ENCODE data around the gene PPP1R10. TPM values are rescaled to one million over a fixed set of nuclear protein-coding genes. Genes with fewer than 3 reads are reported as not detected.

Gene PPP1R10
- total RNA-seq, 2 experiments from 2014 or later: 47.1 to 49.1 TPM

DNA sequence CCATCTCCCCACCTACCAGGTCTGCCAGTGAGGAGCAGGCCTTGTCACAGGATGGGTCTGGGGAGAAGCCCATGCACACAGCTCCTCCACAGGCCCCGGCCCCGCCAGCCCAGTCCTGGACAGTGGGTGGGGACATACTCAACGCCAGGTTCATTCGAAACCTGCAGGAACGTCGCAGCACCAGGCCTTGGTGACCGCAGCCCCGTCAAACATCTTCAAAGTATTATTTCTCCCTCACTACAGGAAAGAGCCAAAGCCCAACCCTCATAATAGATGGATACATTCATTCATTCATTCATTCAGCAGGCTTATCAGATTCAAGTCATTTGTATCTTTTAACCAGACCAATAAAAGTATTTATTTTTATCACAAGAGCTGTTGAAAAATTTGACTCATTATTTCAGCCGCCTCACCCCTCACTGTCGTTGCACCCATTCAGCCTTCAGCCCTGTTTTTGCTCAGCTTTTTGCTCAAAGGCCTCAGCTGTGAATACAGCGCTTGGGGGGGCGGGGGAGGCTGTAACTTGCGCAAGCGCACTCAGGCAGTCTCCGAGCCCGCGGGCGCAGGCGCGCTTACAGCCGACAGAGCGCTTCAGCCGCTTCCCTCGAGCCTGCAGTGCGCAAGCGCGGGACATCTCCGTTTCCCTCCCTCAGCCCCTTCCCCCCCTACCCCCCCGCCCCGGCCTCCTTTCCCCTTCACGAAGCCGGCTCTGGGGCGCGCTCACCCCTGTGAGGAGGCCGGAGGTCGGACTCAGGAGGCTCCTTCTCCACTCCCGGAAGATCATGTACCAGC is 29.6 kb upstream of the PPP1R10 start, which contains the start of gene C6orf136:
TSS of gene C6orf136 (plus strand) at position 684 of the 792 bp plus-strand sequence. CDS start at position 783, 99 bp downstream.
- Mint-ChIP-seq H3K4me3 (peak within 1 kb of the TSS; percentile 85), H3K27me3 (ENCODE audit: low read depth) (no peaks in the 10 kb centered on the region), H3K36me3 (ENCODE audit: low read depth) (peaks cover 7% of the 10 kb centered on the region), H3K9me3 (no peaks in the 10 kb centered on the region), H3K4me1 (ENCODE audit: low read depth) (peaks cover 22% of the 10 kb centered on the region), H3K27ac (peak within 1 kb of the TSS; percentile 86)
- intact Hi-C loops (cut with micrococcal nuclease): loop anchor here (1.0 to 2.0 kb wide), 6 partner anchors 20 to 75 kb away; partner anchors contain the start of genes ATAT1, DHX16, MDC1 and MRPS18B
- CTCF ChIA-PET: interaction anchor here (0.6 to 1.5 kb wide), 4 partner anchors 13 to 368 kb away, joined by 3 read pairs; no protein-coding TSS in a partner anchor
- peak; percentile 94 for DNase-seq

GRCh38 chr6:30645989-30646388 is 28.9 kb upstream of the PPP1R10 start:
- Mint-ChIP-seq H3K4me1 (ENCODE audit: low read depth) (peaks cover 28% of the 10 kb centered on the region), H3K27me3 (ENCODE audit: low read depth) (no peaks in the 10 kb centered on the region), H3K36me3 (ENCODE audit: low read depth) (peaks cover 6% of the 10 kb centered on the region), H3K27ac (no peak overlapping the region), H3K4me3 (no peak overlapping the region), H3K9me3 (no peaks in the 10 kb centered on the region)
- no peak for DNase-seq
- intact Hi-C loops (cut with micrococcal nuclease): loop anchor here (1.0 to 2.0 kb wide), 4 partner anchors 19 to 71 kb away; partner anchors contain the start of genes ATAT1, DHX16 and MDC1
- CTCF ChIA-PET: interaction anchor here (0.6 to 1.5 kb wide), 5 partner anchors 14 to 418 kb away, joined by 3 read pairs; no protein-coding TSS in a partner anchor

DNA sequence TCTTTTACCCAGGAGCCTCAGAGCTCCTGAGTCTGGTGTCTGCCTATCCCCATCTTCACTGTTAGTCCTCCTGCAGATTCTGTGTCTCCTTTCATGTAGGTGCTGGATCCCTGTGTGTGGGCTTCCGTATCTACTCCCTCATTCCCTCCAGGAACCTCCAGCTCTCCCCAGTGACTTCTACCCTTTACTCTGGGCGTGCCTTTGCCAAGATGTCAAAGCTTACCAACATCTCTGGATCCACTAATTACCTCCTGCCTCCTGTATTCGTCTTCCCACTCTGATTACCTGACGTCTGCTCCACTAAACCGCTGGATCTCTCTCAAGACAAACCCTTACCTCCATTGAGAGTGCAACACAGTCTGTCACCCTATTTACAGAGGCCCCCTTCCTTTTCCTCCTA is 27.7 kb upstream of the PPP1R10 start:
- Mint-ChIP-seq H3K27ac (no peak overlapping the region), H3K4me1 (ENCODE audit: low read depth) (peaks cover 34% of the 10 kb centered on the region), H3K27me3 (ENCODE audit: low read depth) (no peaks in the 10 kb centered on the region), H3K36me3 (ENCODE audit: low read depth) (peaks cover 8% of the 10 kb centered on the region), H3K4me3 (no peak overlapping the region), H3K9me3 (no peaks in the 10 kb centered on the region)
- CTCF ChIA-PET: no interaction called here
- intact Hi-C loops (cut with micrococcal nuclease): no loop called here
- DNase-seq: no peak

DNA sequence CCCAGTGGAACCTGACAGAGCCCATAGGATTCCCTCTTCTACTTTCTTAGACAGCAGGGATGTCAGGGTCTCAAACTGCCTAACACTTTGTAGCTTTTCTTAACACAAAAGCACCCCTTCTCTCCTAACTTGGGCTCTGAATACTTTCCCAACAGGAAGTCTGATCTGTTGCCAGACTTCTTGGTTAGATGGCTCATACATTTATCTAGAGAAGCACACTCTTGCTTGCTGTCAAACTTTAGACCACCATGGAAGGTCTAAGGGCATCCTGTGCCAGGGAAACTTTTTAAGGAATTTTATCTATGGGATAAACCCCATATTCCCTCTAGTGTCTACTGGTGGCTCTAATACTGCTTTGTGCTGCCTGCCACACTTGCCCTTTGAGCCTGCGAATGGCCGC is 26.6 kb upstream of the PPP1R10 start:
- H3K9me3 Mint-ChIP-seq: no peaks in the 10 kb centered on the region
- CTCF ChIA-PET: interaction anchor here (0.6 kb wide), 2 partner anchors 405 to 424 kb away, joined by 3 read pairs; no protein-coding TSS in a partner anchor
- intact Hi-C loops (cut with micrococcal nuclease): no loop called here
- no peak for DNase-seq
- no peak overlapping the region for H3K27ac Mint-ChIP-seq
- no peaks in the 10 kb centered on the region for H3K27me3 Mint-ChIP-seq (ENCODE audit: low read depth)
- H3K4me3 Mint-ChIP-seq: no peak overlapping the region
- peaks cover 8% of the 10 kb centered on the region for H3K36me3 Mint-ChIP-seq (ENCODE audit: low read depth)
- peaks cover 28% of the 10 kb centered on the region for H3K4me1 Mint-ChIP-seq (ENCODE audit: low read depth)

- intact Hi-C loops (cut with micrococcal nuclease): no loop called here
- H3K4me3 Mint-ChIP-seq: no peak overlapping the region
- H3K36me3 Mint-ChIP-seq (ENCODE audit: low read depth): peaks cover 11% of the 10 kb centered on the region
- H3K27me3 Mint-ChIP-seq (ENCODE audit: low read depth): no peaks in the 10 kb centered on the region
- no peaks in the 10 kb centered on the region for H3K9me3 Mint-ChIP-seq
- H3K27ac Mint-ChIP-seq: peak overlapping the region; percentile 8
- CTCF ChIA-PET: interaction anchor here (0.5 to 1.6 kb wide), 8 partner anchors 10 to 274 kb away, joined by 3 to 4 read pairs (median 3); partner anchors contain the start of gene GNL1
- peaks cover 18% of the 10 kb centered on the region for H3K4me1 Mint-ChIP-seq (ENCODE audit: low read depth)
- DNase-seq: no peak
These were observed 24.0 kb upstream of the PPP1R10 start for GRCh38 chr6:30641048-30641447.

DNA sequence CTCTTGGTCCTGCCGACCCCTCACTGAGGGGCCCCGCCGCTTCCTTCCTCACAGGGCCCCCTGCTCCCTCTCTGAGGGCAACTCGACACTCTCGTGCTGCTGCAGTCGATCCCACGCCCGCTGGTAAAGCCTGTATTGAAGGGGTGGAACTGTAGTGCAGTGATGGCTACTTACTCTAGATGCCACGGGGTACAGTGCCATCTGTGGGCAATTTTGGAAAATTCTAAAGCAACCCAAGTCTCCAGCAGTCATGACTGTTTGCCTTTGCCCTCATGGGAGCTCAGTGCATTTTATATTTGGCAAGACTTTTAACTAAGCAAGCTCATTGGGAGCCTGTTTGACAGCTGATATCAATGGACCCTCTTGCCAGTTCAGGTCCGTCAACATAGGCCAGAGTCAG is 23.4 kb upstream of the PPP1R10 start:
- Mint-ChIP-seq H3K27me3 (ENCODE audit: low read depth) (no peaks in the 10 kb centered on the region), H3K36me3 (ENCODE audit: low read depth) (peaks cover 11% of the 10 kb centered on the region), H3K27ac (no peak overlapping the region), H3K4me1 (ENCODE audit: low read depth) (peaks cover 14% of the 10 kb centered on the region), H3K4me3 (no peak overlapping the region), H3K9me3 (no peaks in the 10 kb centered on the region)
- CTCF ChIA-PET: interaction anchor here (0.5 to 1.6 kb wide), 6 partner anchors 10 to 266 kb away, joined by 3 to 4 read pairs (median 3); partner anchors contain the start of gene GNL1
- intact Hi-C loops (cut with micrococcal nuclease): no loop called here
- DNase-seq: no peak

GRCh38 chr6:30635834-30636233 is 18.8 kb upstream of the PPP1R10 start:
- no peak overlapping the region for H3K27ac Mint-ChIP-seq
- no peak overlapping the region for H3K4me3 Mint-ChIP-seq
- peaks cover 21% of the 10 kb centered on the region for H3K36me3 Mint-ChIP-seq (ENCODE audit: low read depth)
- no peak for DNase-seq
- intact Hi-C loops (cut with micrococcal nuclease): no loop called here
- CTCF ChIA-PET: interaction anchor here (0.5 to 1.0 kb wide), 2 partner anchors 37 to 48 kb away, joined by 3 read pairs; partner anchors contain the start of gene DHX16
- H3K4me1 Mint-ChIP-seq (ENCODE audit: low read depth): peaks cover 5% of the 10 kb centered on the region
- no peaks in the 10 kb centered on the region for H3K27me3 Mint-ChIP-seq (ENCODE audit: low read depth)
- no peaks in the 10 kb centered on the region for H3K9me3 Mint-ChIP-seq

- Mint-ChIP-seq H3K27ac (peak within 1 kb of the TSS; percentile 93), H3K9me3 (no peaks in the 10 kb centered on the region), H3K4me1 (ENCODE audit: low read depth) (peaks cover 21% of the 10 kb centered on the region), H3K36me3 (ENCODE audit: low read depth) (peaks cover 32% of the 10 kb centered on the region), H3K27me3 (ENCODE audit: low read depth) (no peaks in the 10 kb centered on the region), H3K4me3 (peak within 1 kb of the TSS; percentile 96)
- CTCF ChIA-PET: interaction anchor here (0.8 to 1.6 kb wide), 3 partner anchors 33 to 104 kb away, joined by 3 read pairs; no protein-coding TSS in a partner anchor
- intact Hi-C loops (cut with micrococcal nuclease): loop anchor here (1.0 to 2.0 kb wide), 3 partner anchors 9 to 47 kb away; partner anchors contain the start of genes C6orf136, DHX16, MRPS18B and PPP1R10
- peak; percentile 89 for DNase-seq
These were observed 9.7 kb upstream of the PPP1R10 start, which contains the start of gene ATAT1 for GRCh38 chr6:30626484-30627366. TSS of gene ATAT1 (plus strand) at chr6:30626874.

DNA sequence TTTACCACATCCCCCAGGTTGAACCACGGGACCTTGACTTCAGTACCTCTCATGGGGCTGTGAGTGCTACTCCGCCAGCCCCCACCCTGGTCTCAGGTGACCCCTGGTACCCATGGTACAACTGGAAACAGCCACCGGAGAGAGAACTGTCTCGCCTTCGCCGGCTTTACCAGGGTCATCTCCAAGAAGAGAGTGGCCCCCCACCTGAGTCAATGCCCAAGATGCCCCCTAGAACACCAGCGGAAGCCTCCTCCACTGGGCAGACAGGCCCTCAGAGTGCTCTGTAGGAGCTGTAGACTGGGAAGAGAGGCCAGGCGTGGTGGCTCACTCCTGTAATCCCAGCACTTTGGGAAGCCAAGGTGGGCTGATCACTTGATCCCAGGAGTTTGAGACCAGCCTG is 8.5 kb upstream of the PPP1R10 start:
- no peak overlapping the region for H3K4me3 Mint-ChIP-seq
- peaks cover 36% of the 10 kb centered on the region for H3K36me3 Mint-ChIP-seq (ENCODE audit: low read depth)
- H3K9me3 Mint-ChIP-seq: no peaks in the 10 kb centered on the region
- no peak overlapping the region for H3K27ac Mint-ChIP-seq
- intact Hi-C loops (cut with micrococcal nuclease): no loop called here
- CTCF ChIA-PET: interaction anchor here (0.8 to 1.6 kb wide), 3 partner anchors 31 to 105 kb away, joined by 3 read pairs; no protein-coding TSS in a partner anchor
- peaks cover 21% of the 10 kb centered on the region for H3K4me1 Mint-ChIP-seq (ENCODE audit: low read depth)
- no peaks in the 10 kb centered on the region for H3K27me3 Mint-ChIP-seq (ENCODE audit: low read depth)
- DNase-seq: no peak

DNA sequence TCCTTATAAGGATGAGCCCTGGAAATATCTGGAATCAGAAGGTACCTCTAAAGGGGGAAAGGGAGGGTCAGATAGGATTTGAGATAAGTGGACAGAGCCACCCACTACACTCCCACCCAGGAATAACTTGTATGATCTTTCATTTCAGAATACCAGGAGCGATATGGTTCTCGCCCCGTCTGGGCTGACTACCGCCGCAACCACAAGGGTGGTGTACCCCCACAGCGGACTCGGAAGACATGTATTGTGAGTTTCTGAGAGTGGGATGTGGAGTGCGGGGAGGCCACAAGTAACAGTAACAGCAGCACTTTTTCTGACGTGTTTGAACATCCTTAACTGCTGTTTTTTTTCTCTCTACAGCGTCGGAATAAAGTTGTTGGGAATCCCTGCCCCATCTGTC is 2.5 kb upstream of the PPP1R10 start:
- Mint-ChIP-seq H3K4me1 (ENCODE audit: low read depth) (peaks cover 19% of the 10 kb centered on the region), H3K9me3 (no peaks in the 10 kb centered on the region), H3K27me3 (ENCODE audit: low read depth) (no peaks in the 10 kb centered on the region), H3K36me3 (ENCODE audit: low read depth) (peaks cover 55% of the 10 kb centered on the region), H3K27ac (peak overlapping the region; percentile 95), H3K4me3 (peak overlapping the region; percentile 87)
- CTCF ChIA-PET: interaction anchor here (0.6 to 1.7 kb wide), 2 partner anchors 53 to 103 kb away, joined by 3 to 6 read pairs; no protein-coding TSS in a partner anchor
- no peak for DNase-seq
- intact Hi-C loops (cut with micrococcal nuclease): loop anchor here (5.0 to 10.0 kb wide), 4 partner anchors 123 to 923 kb away; partner anchors contain the start of genes DDX39B, FLOT1, IER3 and POLR1H

- CTCF ChIA-PET: interaction anchor here (0.6 to 1.7 kb wide), 9 partner anchors 21 to 1876 kb away, joined by 3 to 7 read pairs (median 4); partner anchors contain the start of gene TUBB
- Mint-ChIP-seq H3K4me3 (peak overlapping the region; percentile 87), H3K27ac (peak overlapping the region; percentile 95), H3K27me3 (ENCODE audit: low read depth) (no peaks in the 10 kb centered on the region), H3K36me3 (ENCODE audit: low read depth) (peaks cover 64% of the 10 kb centered on the region), H3K4me1 (ENCODE audit: low read depth) (peaks cover 28% of the 10 kb centered on the region), H3K9me3 (no peaks in the 10 kb centered on the region)
- DNase-seq: no peak
- intact Hi-C loops (cut with micrococcal nuclease): loop anchor here (5.0 to 10.0 kb wide), 4 partner anchors 124 to 924 kb away; partner anchors contain the start of genes DDX39B, FLOT1, IER3 and POLR1H
These were observed 1.3 kb upstream of the PPP1R10 start for GRCh38 chr6:30618270-30618797.

All from activated naive CD4-positive, alpha-beta T cell treated with anti-CD3 and anti-CD28 coated beads for 36 hours (primary cell).